Measurements from ENCODE around the gene SERPIND1. TPM values are rescaled to one million over a fixed set of nuclear protein-coding genes. Genes with fewer than 3 reads are reported as not detected.

SERPIND1 gene
- total RNA-seq, 1 donor from 2014 or later = not detected

GRCh38 chr22:20834725-20835124 lies 60.8 kb downstream of the SERPIND1 start:
- Mint-ChIP-seq H3K9me3 (ENCODE audit: unreplicated experiment) (no peaks in the 10 kb centered on the region), H3K36me3 (ENCODE audit: low read depth, unreplicated experiment) (peaks cover 23% of the 10 kb centered on the region), H3K27ac (ENCODE audit: unreplicated experiment) (no peak overlapping the region), H3K27me3 (ENCODE audit: low read depth, unreplicated experiment) (no peaks in the 10 kb centered on the region), H3K4me1 (ENCODE audit: low read depth, unreplicated experiment) (no peaks in the 10 kb centered on the region), H3K4me3 (ENCODE audit: unreplicated experiment) (no peak overlapping the region)
- Histone ChIP-seq H3K79me2 (ENCODE audit: insufficient read depth, low read length) (peaks cover 19% of the 10 kb centered on the region), H3K4me3 (ENCODE audit: insufficient read depth, low read depth, low read length) (no peak overlapping the region), H3K9ac (ENCODE audit: low read length) (no peak overlapping the region), H3K4me2 (ENCODE audit: low read length) (no peak overlapping the region), H3K9me3 (ENCODE audit: insufficient read depth, low read depth, low read length) (no peaks in the 10 kb centered on the region), H3K36me3 (ENCODE audit: insufficient read depth, low read length) (peaks cover 3% of the 10 kb centered on the region), H2AFZ (ENCODE audit: low read depth, low read length) (no peak overlapping the region), H3K27ac (ENCODE audit: low read depth, low read length) (no peak overlapping the region), H4K20me1 (ENCODE audit: insufficient read depth, low read length) (peaks cover 22% of the 10 kb centered on the region), H3K27me3 (ENCODE audit: insufficient read depth, low read length) (no peaks in the 10 kb centered on the region), H3K4me1 (ENCODE audit: insufficient read depth, low read length) (no peaks in the 10 kb centered on the region)
- no peak for DNase-seq (ENCODE audit: low read depth)
- FAIRE-seq = no peak
- no peak for TF ChIP-seq CTCF (IDR thresholded peaks at IDR 0.05; ENCODE audit: insufficient read depth, low read depth, low read length)

Other genes with a start within 250 kb of the SERPIND1 start
- 35.9 and 37.3 TPM in 2 replicates for gene PI4KA, start 84.7 kb downstream of the SERPIND1 start, total RNA-seq
- 19.6 and 24.6 TPM in 2 replicates for gene SNAP29, start 84.9 kb downstream of the SERPIND1 start, total RNA-seq
- 59.5 and 63.0 TPM in 2 replicates for gene CRKL, start 143.3 kb downstream of the SERPIND1 start, total RNA-seq
- 0.48 and 0.67 TPM in 2 replicates for gene AIFM3, start 193.1 kb downstream of the SERPIND1 start, total RNA-seq
- gene LZTR1, start 208.2 kb downstream of the SERPIND1 start, total RNA-seq = 62.0 and 68.9 TPM in 2 replicates
- 12.1 and 12.2 TPM in 2 replicates for gene THAP7, start 228.0 kb downstream of the SERPIND1 start, total RNA-seq
- 0.22 and 0.45 TPM in 2 replicates for gene P2RX6, start 241.1 kb downstream of the SERPIND1 start, total RNA-seq